HEK293 (cell line): ENCODE data around the gene PTPRJ.

Source experiments
- HOXD13 ChIP-seq: sonication (generic); formaldehyde crosslinking; IDR thresholded peaks from 2 replicates; pipeline ENCODE4 v1.8.0; 2022; ENCODE audit warnings: missing genetic modification reagents, borderline replicate concordance
- ZNF133 ChIP-seq: fragments of 450-650 bp; formaldehyde crosslinking; IDR thresholded peaks from 2 replicates; pipeline ENCODE4 v1.5.1; 2016; ENCODE audit warnings: missing biosample characterization, missing genetic modification characterization
- ZNF175 ChIP-seq: fragments of 450-650 bp; formaldehyde crosslinking; IDR thresholded peaks from 2 replicates; pipeline ENCODE4 v1.5.1; 2016; ENCODE audit warnings: missing biosample characterization, missing genetic modification characterization
- ZNF239 ChIP-seq: fragments of 450-650 bp; formaldehyde crosslinking; IDR thresholded peaks from 2 replicates; pipeline ENCODE4 v1.5.1; 2016; ENCODE audit warnings: missing biosample characterization, missing genetic modification characterization
- ZNF341 ChIP-seq: fragments of 450-650 bp; formaldehyde crosslinking; IDR thresholded peaks from 2 replicates; pipeline ENCODE4; 2016; ENCODE audit warnings: low read depth, missing biosample characterization, missing genetic modification characterization
- ZNF660 ChIP-seq: fragments of 450-650 bp; IDR thresholded peaks from 2 replicates; pipeline ENCODE4 v1.5.1; 2018; ENCODE audit warnings: missing biosample characterization, mild to moderate bottlenecking, missing genetic modification characterization
- ZNF707 ChIP-seq: fragments of 450-650 bp; formaldehyde crosslinking; IDR thresholded peaks from 2 replicates; pipeline ENCODE4 v1.5.1; 2016; ENCODE audit warnings: missing biosample characterization, missing genetic modification characterization
- ZNF777 ChIP-seq: fragments of 450-650 bp; formaldehyde crosslinking; IDR thresholded peaks from 2 replicates; pipeline ENCODE4 v1.5.1; 2017; ENCODE audit warnings: missing biosample characterization, missing genetic modification characterization, borderline replicate concordance
- TF ChIP-seq, protein P1 (sequence below): fragments of 450-650 bp; formaldehyde crosslinking; IDR thresholded peaks from 2 replicates; pipeline ENCODE4 v1.5.1; 2016; ENCODE audit warnings: missing biosample characterization, missing genetic modification characterization
- TF ChIP-seq, protein P2 (sequence below): fragments of 450-650 bp; formaldehyde crosslinking; IDR thresholded peaks from 2 replicates; pipeline ENCODE4 v1.5.1; 2016; ENCODE audit warnings: missing biosample characterization, missing genetic modification characterization
- TF ChIP-seq, protein P3 (sequence below): sonication (generic); formaldehyde crosslinking; IDR thresholded peaks from 2 replicates; pipeline ENCODE4 v1.8.1; 2022; ENCODE audit warnings: mild to moderate bottlenecking, moderate library complexity, missing genetic modification reagents
- TF ChIP-seq, protein P4 (sequence below): fragments of 450-650 bp; formaldehyde crosslinking; IDR thresholded peaks from 2 replicates; pipeline ENCODE4 v1.5.1; 2016; ENCODE audit warnings: missing biosample characterization, missing genetic modification characterization
- TF ChIP-seq, protein P5 (sequence below): fragments of 450-650 bp; IDR thresholded peaks from 2 replicates; pipeline ENCODE4 v1.5.1; 2018; ENCODE audit warnings: missing biosample characterization, mild to moderate bottlenecking, missing genetic modification characterization
- TF ChIP-seq, protein P6 (sequence below): fragments of 450-650 bp; formaldehyde crosslinking; IDR thresholded peaks from 2 replicates; pipeline ENCODE4 v1.5.1; 2016; ENCODE audit warnings: missing biosample characterization, missing genetic modification characterization, low read depth

DNA sequence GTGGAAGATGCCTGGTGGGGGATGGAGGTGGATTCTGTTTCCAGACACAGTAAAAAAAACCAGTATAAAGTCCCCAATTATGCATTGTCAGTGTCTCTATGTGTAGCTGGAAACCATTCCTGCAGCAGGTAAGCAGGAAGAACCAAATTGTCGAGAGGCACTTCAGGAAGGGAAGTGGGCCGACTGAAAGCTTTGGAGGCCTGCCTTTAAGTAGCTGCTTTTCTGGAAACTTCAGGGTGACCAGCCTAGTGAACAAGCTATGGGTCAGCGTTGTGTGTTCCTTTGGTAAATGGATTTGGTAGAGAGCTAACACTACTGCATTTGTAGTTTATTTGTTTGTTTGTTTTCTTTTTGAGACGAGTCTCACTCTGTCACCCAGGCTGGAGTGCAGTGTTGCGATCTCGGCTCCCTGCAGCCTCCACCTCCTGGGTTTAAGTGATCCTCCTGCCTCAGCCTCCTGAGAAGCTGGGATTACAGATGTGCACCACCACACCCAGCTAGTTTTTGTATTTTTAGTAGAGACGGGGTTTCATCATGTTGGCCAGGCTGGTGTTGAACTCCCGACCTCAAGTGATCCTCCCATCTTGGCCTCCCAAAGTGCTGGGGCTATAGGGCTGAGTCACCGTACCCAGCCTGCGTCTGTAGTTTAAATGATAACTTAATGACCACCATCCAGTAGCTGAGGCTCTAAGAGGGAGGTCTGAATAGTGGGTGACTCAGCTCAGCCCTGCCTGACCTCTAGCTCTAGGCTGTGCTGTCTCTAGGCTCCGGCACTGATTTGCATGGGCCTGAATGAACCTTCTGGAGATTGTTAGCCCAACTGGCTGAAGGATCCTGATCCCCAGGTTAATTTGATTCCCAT, 12.8 kb downstream of the PTPRJ start:
- TF ChIP-seq, protein P1, sequence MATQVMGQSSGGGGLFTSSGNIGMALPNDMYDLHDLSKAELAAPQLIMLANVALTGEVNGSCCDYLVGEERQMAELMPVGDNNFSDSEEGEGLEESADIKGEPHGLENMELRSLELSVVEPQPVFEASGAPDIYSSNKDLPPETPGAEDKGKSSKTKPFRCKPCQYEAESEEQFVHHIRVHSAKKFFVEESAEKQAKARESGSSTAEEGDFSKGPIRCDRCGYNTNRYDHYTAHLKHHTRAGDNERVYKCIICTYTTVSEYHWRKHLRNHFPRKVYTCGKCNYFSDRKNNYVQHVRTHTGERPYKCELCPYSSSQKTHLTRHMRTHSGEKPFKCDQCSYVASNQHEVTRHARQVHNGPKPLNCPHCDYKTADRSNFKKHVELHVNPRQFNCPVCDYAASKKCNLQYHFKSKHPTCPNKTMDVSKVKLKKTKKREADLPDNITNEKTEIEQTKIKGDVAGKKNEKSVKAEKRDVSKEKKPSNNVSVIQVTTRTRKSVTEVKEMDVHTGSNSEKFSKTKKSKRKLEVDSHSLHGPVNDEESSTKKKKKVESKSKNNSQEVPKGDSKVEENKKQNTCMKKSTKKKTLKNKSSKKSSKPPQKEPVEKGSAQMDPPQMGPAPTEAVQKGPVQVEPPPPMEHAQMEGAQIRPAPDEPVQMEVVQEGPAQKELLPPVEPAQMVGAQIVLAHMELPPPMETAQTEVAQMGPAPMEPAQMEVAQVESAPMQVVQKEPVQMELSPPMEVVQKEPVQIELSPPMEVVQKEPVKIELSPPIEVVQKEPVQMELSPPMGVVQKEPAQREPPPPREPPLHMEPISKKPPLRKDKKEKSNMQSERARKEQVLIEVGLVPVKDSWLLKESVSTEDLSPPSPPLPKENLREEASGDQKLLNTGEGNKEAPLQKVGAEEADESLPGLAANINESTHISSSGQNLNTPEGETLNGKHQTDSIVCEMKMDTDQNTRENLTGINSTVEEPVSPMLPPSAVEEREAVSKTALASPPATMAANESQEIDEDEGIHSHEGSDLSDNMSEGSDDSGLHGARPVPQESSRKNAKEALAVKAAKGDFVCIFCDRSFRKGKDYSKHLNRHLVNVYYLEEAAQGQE (tag by site-specific recombination) = no peak
- TF ChIP-seq, protein P2, sequence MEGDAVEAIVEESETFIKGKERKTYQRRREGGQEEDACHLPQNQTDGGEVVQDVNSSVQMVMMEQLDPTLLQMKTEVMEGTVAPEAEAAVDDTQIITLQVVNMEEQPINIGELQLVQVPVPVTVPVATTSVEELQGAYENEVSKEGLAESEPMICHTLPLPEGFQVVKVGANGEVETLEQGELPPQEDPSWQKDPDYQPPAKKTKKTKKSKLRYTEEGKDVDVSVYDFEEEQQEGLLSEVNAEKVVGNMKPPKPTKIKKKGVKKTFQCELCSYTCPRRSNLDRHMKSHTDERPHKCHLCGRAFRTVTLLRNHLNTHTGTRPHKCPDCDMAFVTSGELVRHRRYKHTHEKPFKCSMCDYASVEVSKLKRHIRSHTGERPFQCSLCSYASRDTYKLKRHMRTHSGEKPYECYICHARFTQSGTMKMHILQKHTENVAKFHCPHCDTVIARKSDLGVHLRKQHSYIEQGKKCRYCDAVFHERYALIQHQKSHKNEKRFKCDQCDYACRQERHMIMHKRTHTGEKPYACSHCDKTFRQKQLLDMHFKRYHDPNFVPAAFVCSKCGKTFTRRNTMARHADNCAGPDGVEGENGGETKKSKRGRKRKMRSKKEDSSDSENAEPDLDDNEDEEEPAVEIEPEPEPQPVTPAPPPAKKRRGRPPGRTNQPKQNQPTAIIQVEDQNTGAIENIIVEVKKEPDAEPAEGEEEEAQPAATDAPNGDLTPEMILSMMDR (tag by site-specific recombination) = no peak
- TF ChIP-seq ZNF777 (no peak), ZNF341 (tag by site-specific recombination) (no peak), ZNF133 (tag by site-specific recombination) (no peak), ZNF707 (no peak), ZNF175 (tag by site-specific recombination) (no peak), ZNF239 (no peak), HOXD13 (no peak), ZNF660 (tag by site-specific recombination) (no peak)
- TF ChIP-seq, protein P3, sequence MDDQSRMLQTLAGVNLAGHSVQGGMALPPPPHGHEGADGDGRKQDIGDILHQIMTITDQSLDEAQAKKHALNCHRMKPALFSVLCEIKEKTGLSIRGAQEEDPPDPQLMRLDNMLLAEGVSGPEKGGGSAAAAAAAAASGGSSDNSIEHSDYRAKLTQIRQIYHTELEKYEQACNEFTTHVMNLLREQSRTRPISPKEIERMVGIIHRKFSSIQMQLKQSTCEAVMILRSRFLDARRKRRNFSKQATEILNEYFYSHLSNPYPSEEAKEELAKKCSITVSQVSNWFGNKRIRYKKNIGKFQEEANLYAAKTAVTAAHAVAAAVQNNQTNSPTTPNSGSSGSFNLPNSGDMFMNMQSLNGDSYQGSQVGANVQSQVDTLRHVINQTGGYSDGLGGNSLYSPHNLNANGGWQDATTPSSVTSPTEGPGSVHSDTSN = no peak
- TF ChIP-seq, protein P4, sequence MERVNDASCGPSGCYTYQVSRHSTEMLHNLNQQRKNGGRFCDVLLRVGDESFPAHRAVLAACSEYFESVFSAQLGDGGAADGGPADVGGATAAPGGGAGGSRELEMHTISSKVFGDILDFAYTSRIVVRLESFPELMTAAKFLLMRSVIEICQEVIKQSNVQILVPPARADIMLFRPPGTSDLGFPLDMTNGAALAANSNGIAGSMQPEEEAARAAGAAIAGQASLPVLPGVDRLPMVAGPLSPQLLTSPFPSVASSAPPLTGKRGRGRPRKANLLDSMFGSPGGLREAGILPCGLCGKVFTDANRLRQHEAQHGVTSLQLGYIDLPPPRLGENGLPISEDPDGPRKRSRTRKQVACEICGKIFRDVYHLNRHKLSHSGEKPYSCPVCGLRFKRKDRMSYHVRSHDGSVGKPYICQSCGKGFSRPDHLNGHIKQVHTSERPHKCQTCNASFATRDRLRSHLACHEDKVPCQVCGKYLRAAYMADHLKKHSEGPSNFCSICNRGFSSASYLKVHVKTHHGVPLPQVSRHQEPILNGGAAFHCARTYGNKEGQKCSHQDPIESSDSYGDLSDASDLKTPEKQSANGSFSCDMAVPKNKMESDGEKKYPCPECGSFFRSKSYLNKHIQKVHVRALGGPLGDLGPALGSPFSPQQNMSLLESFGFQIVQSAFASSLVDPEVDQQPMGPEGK = no peak
- TF ChIP-seq, protein P5, sequence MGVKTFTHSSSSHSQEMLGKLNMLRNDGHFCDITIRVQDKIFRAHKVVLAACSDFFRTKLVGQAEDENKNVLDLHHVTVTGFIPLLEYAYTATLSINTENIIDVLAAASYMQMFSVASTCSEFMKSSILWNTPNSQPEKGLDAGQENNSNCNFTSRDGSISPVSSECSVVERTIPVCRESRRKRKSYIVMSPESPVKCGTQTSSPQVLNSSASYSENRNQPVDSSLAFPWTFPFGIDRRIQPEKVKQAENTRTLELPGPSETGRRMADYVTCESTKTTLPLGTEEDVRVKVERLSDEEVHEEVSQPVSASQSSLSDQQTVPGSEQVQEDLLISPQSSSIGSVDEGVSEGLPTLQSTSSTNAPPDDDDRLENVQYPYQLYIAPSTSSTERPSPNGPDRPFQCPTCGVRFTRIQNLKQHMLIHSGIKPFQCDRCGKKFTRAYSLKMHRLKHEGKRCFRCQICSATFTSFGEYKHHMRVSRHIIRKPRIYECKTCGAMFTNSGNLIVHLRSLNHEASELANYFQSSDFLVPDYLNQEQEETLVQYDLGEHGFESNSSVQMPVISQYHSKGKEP (tag by site-specific recombination) = no peak
- TF ChIP-seq, protein P6, sequence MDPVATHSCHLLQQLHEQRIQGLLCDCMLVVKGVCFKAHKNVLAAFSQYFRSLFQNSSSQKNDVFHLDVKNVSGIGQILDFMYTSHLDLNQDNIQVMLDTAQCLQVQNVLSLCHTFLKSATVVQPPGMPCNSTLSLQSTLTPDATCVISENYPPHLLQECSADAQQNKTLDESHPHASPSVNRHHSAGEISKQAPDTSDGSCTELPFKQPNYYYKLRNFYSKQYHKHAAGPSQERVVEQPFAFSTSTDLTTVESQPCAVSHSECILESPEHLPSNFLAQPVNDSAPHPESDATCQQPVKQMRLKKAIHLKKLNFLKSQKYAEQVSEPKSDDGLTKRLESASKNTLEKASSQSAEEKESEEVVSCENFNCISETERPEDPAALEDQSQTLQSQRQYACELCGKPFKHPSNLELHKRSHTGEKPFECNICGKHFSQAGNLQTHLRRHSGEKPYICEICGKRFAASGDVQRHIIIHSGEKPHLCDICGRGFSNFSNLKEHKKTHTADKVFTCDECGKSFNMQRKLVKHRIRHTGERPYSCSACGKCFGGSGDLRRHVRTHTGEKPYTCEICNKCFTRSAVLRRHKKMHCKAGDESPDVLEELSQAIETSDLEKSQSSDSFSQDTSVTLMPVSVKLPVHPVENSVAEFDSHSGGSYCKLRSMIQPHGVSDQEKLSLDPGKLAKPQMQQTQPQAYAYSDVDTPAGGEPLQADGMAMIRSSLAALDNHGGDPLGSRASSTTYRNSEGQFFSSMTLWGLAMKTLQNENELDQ (tag by site-specific recombination) = no peak
